SK-N-SH treated with all-trans-retinoic acid at 6 μM for 48 hours (cell line): ENCODE data around the gene BTAF1.

Experiments used
- ATAC-seq: fragments of 200-7000 bp; cut with Tn5 transposase; 3 replicates; pipeline ENCODE4 v1.9.1; 2020; ENCODE audit warnings: mild to moderate bottlenecking, moderate library complexity
- ARNTL ChIP-seq: fragments of 450-650 bp; formaldehyde crosslinking; IDR thresholded peaks from 2 replicates; pipeline ENCODE4 v1.5.0; 2020; ENCODE audit warnings: low read depth, mild to moderate bottlenecking, moderate library complexity, borderline replicate concordance
- CREB5 ChIP-seq: fragments of 250-450 bp; sonication (Bioruptor Pico); IDR thresholded peaks from 2 replicates; pipeline ENCODE4 v1.5.1; 2020; ENCODE audit warnings: low read depth, mild to moderate bottlenecking, moderate library complexity
- CSDC2 ChIP-seq: fragments of 250-450 bp; sonication (Bioruptor Pico); IDR thresholded peaks from 2 replicates; pipeline ENCODE4 v1.5.0; 2020; ENCODE audit warnings: mild to moderate bottlenecking, moderate library complexity
- GLIS3 ChIP-seq: fragments of 250-450 bp; sonication (Bioruptor Pico); IDR thresholded peaks from 2 replicates; pipeline ENCODE4 v1.5.0; 2020; ENCODE audit warnings: mild to moderate bottlenecking, moderate library complexity
- ISL1 ChIP-seq: fragments of 250-450 bp; sonication (Bioruptor Pico); IDR thresholded peaks from 2 replicates; pipeline ENCODE4 v2.1.2; 2022; ENCODE audit warnings: mild to moderate bottlenecking, moderate library complexity
- PATZ1 ChIP-seq: fragments of 250-450 bp; sonication (Bioruptor Pico); IDR thresholded peaks from 2 replicates; pipeline ENCODE4 v1.8.0; 2020; ENCODE audit warnings: mild to moderate bottlenecking, moderate library complexity, borderline replicate concordance
- POU6F1 ChIP-seq: fragments of 250-450 bp; sonication (Bioruptor Pico); IDR thresholded peaks from 2 replicates; pipeline ENCODE4 v1.8.0; 2021; ENCODE audit warnings: low read depth, mild to moderate bottlenecking, moderate library complexity, borderline replicate concordance
- PPARA ChIP-seq: fragments of 250-450 bp; sonication (Bioruptor Pico); IDR thresholded peaks from 2 replicates; pipeline ENCODE4 v1.5.0; 2020; ENCODE audit warnings: mild to moderate bottlenecking, borderline replicate concordance
- RARB ChIP-seq: fragments of 250-450 bp; sonication (Bioruptor Pico); IDR thresholded peaks from 2 replicates; pipeline ENCODE4 v1.8.0; 2021; ENCODE audit warnings: mild to moderate bottlenecking, moderate library complexity
- SNAI2 ChIP-seq: fragments of 250-450 bp; sonication (Bioruptor Pico); IDR thresholded peaks from 2 replicates; pipeline ENCODE4 v1.5.0; 2020; ENCODE audit warnings: mild to moderate bottlenecking, moderate library complexity
- TSHZ2 ChIP-seq: fragments of 250-450 bp; sonication (Bioruptor Pico); IDR thresholded peaks from 2 replicates; pipeline ENCODE4 v1.5.0; 2020; ENCODE audit warnings: mild to moderate bottlenecking, moderate library complexity
- ZC3H10 ChIP-seq: fragments of 250-450 bp; sonication (Bioruptor Pico); IDR thresholded peaks from 2 replicates; pipeline ENCODE4 v1.5.1; 2021; ENCODE audit warnings: mild to moderate bottlenecking, moderate library complexity
- ZFP30 ChIP-seq: fragments of 450-650 bp; formaldehyde crosslinking; IDR thresholded peaks from 2 replicates; pipeline ENCODE4 v1.5.0; 2022; ENCODE audit warnings: mild to moderate bottlenecking, moderate library complexity
- ZNF565 ChIP-seq: fragments of 450-650 bp; formaldehyde crosslinking; conservative IDR thresholded peaks from 2 replicates; pipeline ENCODE4 v1.5.0; 2020; ENCODE audit warnings: low read depth, mild to moderate bottlenecking, moderate library complexity

Gene BTAF1

GRCh38 chr10:91923371-91924211 lies at the start of gene BTAF1:
TSS of gene BTAF1 (plus strand) at chr10:91923770. CDS start at chr10:91924077, 307 bp downstream.
- peak; percentile 94 for ATAC-seq
- TF ChIP-seq ZNF565 = no peak
- TF ChIP-seq SNAI2 = no peak
- TF ChIP-seq ARNTL (CRISPR knock-in tag) = no peak
- no peak for TF ChIP-seq ZC3H10
- peak; percentile 28; the same call in 1 of the 2 replicates for TF ChIP-seq TSHZ2 (CRISPR knock-in tag)
- TF ChIP-seq CREB5 = no peak
- TF ChIP-seq ZFP30 (CRISPR knock-in tag) = 0 out of 2 replicates have a peak, but pooled peaks have one; percentile 4
- TF ChIP-seq RARB (CRISPR knock-in tag) = no peak
- TF ChIP-seq PPARA (CRISPR knock-in tag) = no peak
- 0 out of 2 replicates have a peak, but pooled peaks have one; percentile 59 for TF ChIP-seq CSDC2 (CRISPR knock-in tag)
- TF ChIP-seq PATZ1 (CRISPR knock-in tag) = no peak
- TF ChIP-seq POU6F1 (CRISPR knock-in tag) = no peak
- no peak for TF ChIP-seq GLIS3 (CRISPR knock-in tag)

GRCh38 chr10:91875156-91875555 lies 48.4 kb upstream of the BTAF1 start:
- peak; percentile 28; the same call in 2 of the 3 replicates for ATAC-seq
- no peak for TF ChIP-seq ZC3H10
- TF ChIP-seq PATZ1 (CRISPR knock-in tag) = no peak
- TF ChIP-seq ARNTL (CRISPR knock-in tag) = no peak
- TF ChIP-seq PPARA (CRISPR knock-in tag) = no peak
- no peak for TF ChIP-seq SNAI2
- no peak for TF ChIP-seq RARB (CRISPR knock-in tag)
- TF ChIP-seq CREB5 = no peak
- no peak for TF ChIP-seq TSHZ2 (CRISPR knock-in tag)
- no peak for TF ChIP-seq ISL1
